Skeletal muscle tissue (tissue), 4 donors: ENCODE measurements around the gene TFEB. TPM values are rescaled to one million over a fixed set of nuclear protein-coding genes. Genes with fewer than 3 reads are reported as not detected.

Experiments used
- H3K27ac ChIP-seq: one replicate; pipeline ENCODE4 v1.7.0; 2013; ENCODE audit warnings: mild to moderate bottlenecking, low read depth, low read length, inconsistent platforms
- H3K27me3 ChIP-seq, 3 donors: one replicate each; pipeline ENCODE4 v1.7.0; 2013; ENCODE audit warnings: low read length in 3 of 3; ENCODE audit not compliant: control insufficient read depth in 3 of 3, insufficient read depth in 3 of 3
- H3K36me3 ChIP-seq, 3 donors: one replicate each; pipeline ENCODE4 v1.7.0; 2013; ENCODE audit warnings: low read length in 3 of 3; ENCODE audit not compliant: control insufficient read depth in 3 of 3, insufficient read depth in 3 of 3
- H3K4me1 ChIP-seq, 3 donors: one replicate each; pipeline ENCODE4 v1.7.0; 2013; ENCODE audit warnings: low read length in 3 of 3, mild to moderate bottlenecking in 3 of 3; ENCODE audit not compliant: control insufficient read depth in 3 of 3, insufficient read depth in 3 of 3
- H3K4me3 ChIP-seq, 3 donors: one replicate each; pipeline ENCODE4 v1.7.0; 2013; ENCODE audit warnings: low read length in 3 of 3
- H3K9ac ChIP-seq, 3 donors: one replicate each; pipeline ENCODE4 v1.7.0; 2013; ENCODE audit warnings: low read length in 3 of 3, mild to moderate bottlenecking in 3 of 3, moderate library complexity in 2 of 3, low read depth in 1 of 3
- H3K9me3 ChIP-seq, 3 donors: one replicate each; pipeline ENCODE4 v1.7.0; 2013; ENCODE audit warnings: low read length in 3 of 3; ENCODE audit not compliant: control insufficient read depth in 3 of 3
- total RNA-seq: library from RNA; depleted of rRNA; stranded (reverse); fragments of >200 nt; gene quantifications from one replicate; pipeline ENCODE4 v1.2.3, GENCODE V29; 2014
- donor health status: Osteomylitis.

The TFEB gene
- total RNA-seq, 1 donor from 2014 or later, result 7.8 TPM

- no peaks in the 10 kb centered on the region for H3K9me3 ChIP-seq
- no peak overlapping the region for H3K4me3 ChIP-seq
- no peaks in the 10 kb centered on the region for H3K27me3 ChIP-seq
- peaks cover 90 to 95% (median 93%) of the 10 kb centered on the region in 3 donors for H3K4me1 ChIP-seq
- H3K27ac ChIP-seq, result no peak overlapping the region
- no peak overlapping the region for H3K9ac ChIP-seq
- peaks cover 0 to 3% (median 0%) of the 10 kb centered on the region in 3 donors for H3K36me3 ChIP-seq
Measured at GRCh38 chr6:41709375-41709774, 26.0 kb downstream of the TFEB start.

- Histone ChIP-seq H3K4me1 (peaks cover 90 to 95% (median 93%) of the 10 kb centered on the region in 3 donors), H3K27ac (peak overlapping the region; percentile 19), H3K36me3 (peaks cover 0 to 3% (median 0%) of the 10 kb centered on the region in 3 donors), H3K9ac (no peak overlapping the region), H3K9me3 (no peaks in the 10 kb centered on the region), H3K4me3 (peak overlapping the region in 1 of 3 donors; percentile 22), H3K27me3 (no peaks in the 10 kb centered on the region)
Measured at GRCh38 chr6:41708856-41709255, 26.6 kb downstream of the TFEB start.

- peaks cover 88 to 95% (median 88%) of the 10 kb centered on the region in 3 donors for H3K4me1 ChIP-seq
- H3K9ac ChIP-seq, result peak overlapping the region; percentile 47 to 60 (median 57)
- H3K9me3 ChIP-seq, result no peaks in the 10 kb centered on the region
- no peaks in the 10 kb centered on the region for H3K27me3 ChIP-seq
- H3K4me3 ChIP-seq, result peak overlapping the region in 1 of 3 donors; percentile 29
- H3K27ac ChIP-seq, result peak overlapping the region; percentile 92
- H3K36me3 ChIP-seq, result peaks cover 0 to 6% (median 0%) of the 10 kb centered on the region in 3 donors
Measured at GRCh38 chr6:41707565-41708200, 27.7 kb downstream of the TFEB start.

GRCh38 chr6:41706876-41707564, 28.4 kb downstream of the TFEB start:
- H3K36me3 ChIP-seq, result peaks cover 0 to 6% (median 0%) of the 10 kb centered on the region in 3 donors
- H3K4me1 ChIP-seq, result peaks cover 87 to 95% (median 87%) of the 10 kb centered on the region in 3 donors
- H3K9me3 ChIP-seq, result no peaks in the 10 kb centered on the region
- no peaks in the 10 kb centered on the region for H3K27me3 ChIP-seq
- H3K4me3 ChIP-seq, result no peak overlapping the region
- peak overlapping the region; percentile 92 for H3K27ac ChIP-seq
- peak overlapping the region; percentile 28 to 60 (median 40) for H3K9ac ChIP-seq

- Histone ChIP-seq H3K27ac (peak overlapping the region; percentile 92), H3K4me1 (peaks cover 83 to 94% (median 84%) of the 10 kb centered on the region in 3 donors), H3K27me3 (no peaks in the 10 kb centered on the region), H3K36me3 (peaks cover 0 to 6% (median 0%) of the 10 kb centered on the region in 3 donors), H3K4me3 (peak overlapping the region in 2 of 3 donors; percentile 22 to 70), H3K9me3 (no peaks in the 10 kb centered on the region), H3K9ac (peak overlapping the region; percentile 54 to 85 (median 85))
Measured at GRCh38 chr6:41705996-41706835, 29.2 kb downstream of the TFEB start.

GRCh38 chr6:41705311-41705995, 30.0 kb downstream of the TFEB start:
- H3K27ac ChIP-seq, result peak overlapping the region; percentile 92
- H3K4me3 ChIP-seq, result peak overlapping the region; percentile 41 to 70 (median 54)
- H3K9ac ChIP-seq, result peak overlapping the region; percentile 65 to 85 (median 85)
- H3K4me1 ChIP-seq, result peaks cover 82 to 94% (median 84%) of the 10 kb centered on the region in 3 donors
- peaks cover 0 to 6% (median 0%) of the 10 kb centered on the region in 3 donors for H3K36me3 ChIP-seq
- no peaks in the 10 kb centered on the region for H3K27me3 ChIP-seq
- H3K9me3 ChIP-seq, result no peaks in the 10 kb centered on the region

- H3K4me3 ChIP-seq, result peak overlapping the region; percentile 41 to 70 (median 54)
- peaks cover 0 to 6% (median 0%) of the 10 kb centered on the region in 3 donors for H3K36me3 ChIP-seq
- H3K9ac ChIP-seq, result peak overlapping the region; percentile 61 to 85 (median 85)
- peak overlapping the region; percentile 92 for H3K27ac ChIP-seq
- H3K27me3 ChIP-seq, result no peaks in the 10 kb centered on the region
- H3K4me1 ChIP-seq, result peaks cover 76 to 91% (median 79%) of the 10 kb centered on the region in 3 donors
- no peaks in the 10 kb centered on the region for H3K9me3 ChIP-seq
Measured at GRCh38 chr6:41704656-41705310, 30.6 kb downstream of the TFEB start.

GRCh38 chr6:41704028-41704427, 31.4 kb downstream of the TFEB start:
- H3K27ac ChIP-seq, result no peak overlapping the region
- H3K36me3 ChIP-seq, result peaks cover 0 to 6% (median 2%) of the 10 kb centered on the region in 3 donors
- H3K27me3 ChIP-seq, result no peaks in the 10 kb centered on the region
- H3K4me1 ChIP-seq, result peaks cover 75 to 85% (median 79%) of the 10 kb centered on the region in 3 donors
- H3K9me3 ChIP-seq, result no peaks in the 10 kb centered on the region
- H3K4me3 ChIP-seq, result no peak overlapping the region
- H3K9ac ChIP-seq, result peak overlapping the region in 2 of 3 donors; percentile 22 to 85
